A549 (cell line): ENCODE data around the gene BRICD5. TPM values are rescaled to one million over a fixed set of nuclear protein-coding genes. Genes with fewer than 3 reads are reported as not detected.

ENCODE experiments used
- ATAC-seq, 2 experiments: fragments of 200-7000 bp in 1 of 2; fragments of >200 bp in 1 of 2; cut with Nextera tagmentation in 1 of 2; cut with Tn5 transposase in 1 of 2; 3 replicates each; pipeline versions ENCODE4 v1.8.0 to v1.9.1; 2018 to 2020; ENCODE audit warnings: mild to moderate bottlenecking in 1 of 2, moderate library complexity in 1 of 2
- CTCF ChIA-PET: fragments of 300-600 bp; sonication (Branson Sonifier 250); formaldehyde crosslinking; extraction: SDS; loops from one replicate; lab custom pipeline; 2021; ENCODE audit warnings: antibody characterized with exemption, inconsistent platforms; lab: Yijun Ruan, JAX
- POLR2A ChIA-PET: fragments of 350-600 bp; formaldehyde crosslinking; extraction: SDS; loops from one replicate; lab custom pipeline; 2021; ENCODE audit warnings: antibody characterized with exemption, inconsistent platforms; lab: Yijun Ruan, JAX
- DNase-seq, 2 experiments: peaks; one replicate each; pipeline versions ENCODE4 v3.0.0 to v3.0.0-alpha.2; 2011 to 2016; ENCODE audit warnings: low read depth in 1 of 2, low spot score in 1 of 2
- FAIRE-seq: peaks from 2 replicates; lab custom pipeline; 2011; peaks lifted over from hg19 to GRCh38; lab: Jason Lieb, UNC
- H3K27ac ChIP-seq, 2 experiments: fragments of >200 bp; sonication (Bioruptor Twin); formaldehyde crosslinking; 3 replicates each; pipeline ENCODE4 v1.5.1; 2016 to 2017
- H3K4me1 ChIP-seq: fragments of >200 bp; sonication (Bioruptor Twin); formaldehyde crosslinking; 3 replicates; pipeline ENCODE4 v1.6.1; 2016
- H3K4me2 ChIP-seq: fragments of >200 bp; sonication (Bioruptor Twin); formaldehyde crosslinking; 3 replicates; pipeline ENCODE4 v1.6.1; 2016
- H3K4me3 ChIP-seq: fragments of >200 bp; sonication (Bioruptor Twin); formaldehyde crosslinking; 3 replicates; pipeline ENCODE4 v1.5.1; 2016
- H3K9me3 ChIP-seq: fragments of >200 bp; sonication (Bioruptor Twin); formaldehyde crosslinking; 3 replicates; pipeline ENCODE4 v1.6.1; 2016
- BHLHE40 ChIP-seq: IDR thresholded peaks from 2 replicates; pipeline ENCODE4 v1.6.1; 2012; ENCODE audit warnings: low read depth, low read length, inconsistent platforms
- CBX2 ChIP-seq: fragments of 200-600 bp; sonication (generic); IDR thresholded peaks from 2 replicates; pipeline ENCODE4 v1.6.1; 2016; ENCODE audit warnings: low read depth, mild to moderate bottlenecking, borderline replicate concordance
- CBX8 ChIP-seq: fragments of 200-600 bp; sonication (generic); IDR thresholded peaks from 2 replicates; pipeline ENCODE4 v1.6.1; 2016
- CEBPB ChIP-seq, 2 experiments: fragments of >200 bp in 1 of 2; sonication (Bioruptor Twin) in 1 of 2; formaldehyde crosslinking in 1 of 2; IDR thresholded peaks; 2 replicates each; pipeline ENCODE4 v1.6.1; 2012 to 2016
- EHF ChIP-seq: fragments of 250-450 bp; sonication (Bioruptor Pico); IDR thresholded peaks from 2 replicates; pipeline ENCODE4 v1.5.0; 2020; ENCODE audit warnings: mild to moderate bottlenecking
- ESRRA ChIP-seq: fragments of 150-350 bp; IDR thresholded peaks from 2 replicates; pipeline ENCODE4 v1.6.1; 2014; ENCODE audit warnings: mild to moderate bottlenecking, low read length, borderline replicate concordance
- HEYL ChIP-seq: fragments of 250-450 bp; sonication (Bioruptor Pico); IDR thresholded peaks from 2 replicates; pipeline ENCODE4 v1.8.0; 2021; ENCODE audit warnings: mild to moderate bottlenecking, moderate library complexity
- KDM5A ChIP-seq: fragments of 200-600 bp; sonication (generic); IDR thresholded peaks from 2 replicates; pipeline ENCODE4 v1.6.1; 2016; ENCODE audit warnings: antibody characterized with exemption, mild to moderate bottlenecking
- MYC ChIP-seq: IDR thresholded peaks from 2 replicates; pipeline ENCODE4 v1.6.1; 2012; ENCODE audit warnings: mild to moderate bottlenecking, inconsistent platforms, low read length, improper control_type of control experiment, borderline replicate concordance
- NR3C1 ChIP-seq: fragments of >200 bp; sonication (Bioruptor Twin); formaldehyde crosslinking; IDR thresholded peaks from 3 replicates; pipeline ENCODE4 v1.6.1; 2017
- POLR2A ChIP-seq: IDR thresholded peaks from 2 replicates; pipeline ENCODE4 v1.6.1; 2012; ENCODE audit warnings: mild to moderate bottlenecking, low read length
- RAD21 ChIP-seq, 2 experiments: fragments of >200 bp in 1 of 2; sonication (Bioruptor Twin) in 1 of 2; formaldehyde crosslinking in 1 of 2; IDR thresholded peaks in 1 of 2; conservative IDR thresholded peaks in 1 of 2; 2 replicates in 1 of 2; 3 replicates in 1 of 2; pipeline ENCODE4 v1.6.1; 2012 to 2018; ENCODE audit warnings: inconsistent platforms in 1 of 2
- RARB ChIP-seq: fragments of 250-450 bp; sonication (Bioruptor Pico); IDR thresholded peaks from 2 replicates; pipeline ENCODE4 v1.8.0; 2021; ENCODE audit warnings: mild to moderate bottlenecking, moderate library complexity
- RCOR1 ChIP-seq: fragments of 150-350 bp; IDR thresholded peaks from 2 replicates; pipeline ENCODE4 v1.6.1; 2014; ENCODE audit warnings: antibody characterized with exemption, low read length, low read depth
- SREBF2 ChIP-seq: fragments of 450-650 bp; IDR thresholded peaks from 2 replicates; pipeline ENCODE4 v1.6.1; 2014; ENCODE audit warnings: mild to moderate bottlenecking, moderate library complexity
- ZC3H11A ChIP-seq: fragments of 450-650 bp; IDR thresholded peaks from 2 replicates; pipeline ENCODE4 v1.6.1; 2014; ENCODE audit warnings: antibody characterized with exemption, mild to moderate bottlenecking
- ZNF302 ChIP-seq: fragments of 250-450 bp; sonication (Bioruptor Pico); IDR thresholded peaks from 2 replicates; pipeline ENCODE4 v1.9.0; 2021; ENCODE audit warnings: inconsistent platforms, mild to moderate bottlenecking, moderate library complexity
- WGBS: methylation state at CpG from one replicate; pipeline ENCODE4 v1.1.6; 2017; ENCODE audit errors: missing lambda C conversion rate; 5-methylcytosine and 5-hydroxymethylcytosine counted together
- polyA plus RNA-seq, 4 experiments: library from polyadenylated mRNA; depleted of rRNA in 3 of 4; stranded (reverse); fragments of >200 nt; fragmentation: RNase III in 1 of 4; extraction: RNeasy Plus Mini Kit Qiagen cat#74134 plus additional on column Dnase treatment in 1 of 4; gene quantifications; 2 replicates in 3 of 4; 3 replicates in 1 of 4; pipeline ENCODE4 v1.2.3, GENCODE V29; 2011 to 2017
- TF ChIP-seq, protein P1 (sequence below): IDR thresholded peaks from 2 replicates; pipeline ENCODE4 v1.6.1; 2012
- TF ChIP-seq, protein P2 (sequence below): fragments of 250-450 bp; sonication (Bioruptor Pico); IDR thresholded peaks from 2 replicates; pipeline ENCODE4 v1.5.0; 2021; ENCODE audit warnings: mild to moderate bottlenecking, moderate library complexity, borderline replicate concordance

The BRICD5 gene
- polyA plus RNA-seq, 2 of the 4 experiments (the other 2 are of a cell fraction), result 2.0 to 9.1 TPM

DNA sequence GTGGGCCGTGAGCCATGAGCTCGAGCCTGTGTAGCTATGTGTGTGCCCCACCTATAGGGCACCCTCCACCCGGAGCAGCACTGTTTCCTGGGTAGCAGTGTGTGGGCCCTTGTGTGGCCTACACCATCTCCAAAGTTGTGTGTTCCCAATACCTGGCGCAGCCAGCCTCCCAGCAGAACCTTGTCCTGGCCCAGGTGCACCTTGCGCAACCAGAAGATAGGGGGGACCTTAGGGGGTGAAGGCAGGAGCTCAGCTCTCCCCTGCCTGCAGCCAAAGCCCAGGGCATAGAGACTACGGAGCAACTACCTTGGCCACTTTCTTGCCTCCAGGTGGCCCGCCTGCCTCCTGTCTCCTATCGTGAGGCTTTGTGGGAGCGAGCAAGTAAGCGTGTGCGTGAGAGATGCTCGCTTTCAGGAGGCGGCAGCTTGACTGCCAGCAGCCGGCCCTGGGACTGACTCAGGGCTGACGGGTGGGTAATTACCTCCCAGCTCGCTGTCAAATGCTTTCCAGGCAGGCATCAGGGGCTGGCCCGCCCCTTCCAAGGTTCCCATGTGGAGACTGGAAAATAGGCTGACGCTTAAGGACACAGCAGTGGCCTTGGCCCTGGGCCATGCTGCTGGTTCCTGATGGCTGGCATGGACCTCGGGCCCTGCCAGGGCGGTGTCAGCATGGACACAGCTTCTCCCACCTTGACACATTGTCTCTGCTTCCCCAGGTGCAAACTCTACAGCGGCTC is 36.1 kb downstream of the BRICD5 start:
- H3K4me3 ChIP-seq, result no peak overlapping the region
- no peaks in the 10 kb centered on the region for H3K4me1 ChIP-seq
- CTCF ChIA-PET, result interaction anchor here (2.7 kb wide), 1 partner anchor 20 kb away, joined by 11 read pairs; no protein-coding TSS in a partner anchor
- H3K9me3 ChIP-seq, result no peaks in the 10 kb centered on the region
- no peak overlapping the region for H3K27ac ChIP-seq
- WGBS, result 89% methylated on average over 17 of the region's 21 CpGs
- FAIRE-seq (no peak), ATAC-seq (no peak), DNase-seq (no peak)
- H3K4me2 ChIP-seq, result no peak overlapping the region
- TF ChIP-seq CEBPB (IDR thresholded peaks at IDR 0.05), result peak in 1 of 2 experiments; percentile 68; a peak in 1 of 4 replicates
- TF ChIP-seq SREBF2, result no peak
- TF ChIP-seq RARB (CRISPR knock-in tag), result no peak
- TF ChIP-seq HEYL (CRISPR knock-in tag), result no peak
- TF ChIP-seq EHF (CRISPR knock-in tag), result no peak
- POLR2A ChIA-PET, result interaction anchor here (0.7 kb wide), 1 partner anchor 616 kb away, joined by 3 read pairs; no protein-coding TSS in a partner anchor

DNA sequence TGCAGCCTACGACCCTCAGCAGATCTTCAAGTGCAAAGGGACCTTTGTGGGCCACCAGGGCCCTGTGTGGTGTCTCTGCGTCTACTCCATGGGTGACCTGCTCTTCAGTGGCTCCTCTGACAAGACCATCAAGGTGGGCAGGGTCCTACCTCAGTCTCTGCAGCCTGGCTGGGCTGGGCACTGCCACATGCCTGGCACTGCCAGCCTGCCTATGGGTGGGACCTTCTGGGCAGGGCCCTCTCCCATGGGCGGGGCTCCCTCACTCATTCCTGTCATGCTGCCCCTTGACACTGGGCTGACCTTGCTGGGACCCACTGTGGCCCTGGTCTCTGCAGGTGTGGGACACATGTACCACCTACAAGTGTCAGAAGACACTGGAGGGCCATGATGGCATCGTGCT is 36.7 kb downstream of the BRICD5 start:
- FAIRE-seq (no peak), ATAC-seq (no peak), DNase-seq (no peak)
- WGBS, result 90% methylated on average over 2 of the region's 4 CpGs
- Histone ChIP-seq H3K4me2 (no peak overlapping the region), H3K27ac (no peak overlapping the region), H3K4me3 (no peak overlapping the region), H3K4me1 (no peaks in the 10 kb centered on the region), H3K9me3 (no peaks in the 10 kb centered on the region)
- ChIA-PET CTCF (interaction anchor here (2.7 kb wide), 1 partner anchor 21 kb away, joined by 11 read pairs; no protein-coding TSS in a partner anchor), POLR2A (interaction anchor here (2.8 kb wide), 1 partner anchor 19 kb away, joined by 16 read pairs; the partner anchor contains the start of gene TRAF7)
- TF ChIP-seq RARB (CRISPR knock-in tag) (no peak), ZC3H11A (no peak), MYC (no peak), CBX2 (no peak), SREBF2 (no peak), EHF (CRISPR knock-in tag) (no peak), ESRRA (no peak), NR3C1 (no peak), KDM5A (no peak), BHLHE40 (no peak)
- TF ChIP-seq, protein P1, sequence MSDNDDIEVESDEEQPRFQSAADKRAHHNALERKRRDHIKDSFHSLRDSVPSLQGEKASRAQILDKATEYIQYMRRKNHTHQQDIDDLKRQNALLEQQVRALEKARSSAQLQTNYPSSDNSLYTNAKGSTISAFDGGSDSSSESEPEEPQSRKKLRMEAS, result no peak
- TF ChIP-seq, protein P2, sequence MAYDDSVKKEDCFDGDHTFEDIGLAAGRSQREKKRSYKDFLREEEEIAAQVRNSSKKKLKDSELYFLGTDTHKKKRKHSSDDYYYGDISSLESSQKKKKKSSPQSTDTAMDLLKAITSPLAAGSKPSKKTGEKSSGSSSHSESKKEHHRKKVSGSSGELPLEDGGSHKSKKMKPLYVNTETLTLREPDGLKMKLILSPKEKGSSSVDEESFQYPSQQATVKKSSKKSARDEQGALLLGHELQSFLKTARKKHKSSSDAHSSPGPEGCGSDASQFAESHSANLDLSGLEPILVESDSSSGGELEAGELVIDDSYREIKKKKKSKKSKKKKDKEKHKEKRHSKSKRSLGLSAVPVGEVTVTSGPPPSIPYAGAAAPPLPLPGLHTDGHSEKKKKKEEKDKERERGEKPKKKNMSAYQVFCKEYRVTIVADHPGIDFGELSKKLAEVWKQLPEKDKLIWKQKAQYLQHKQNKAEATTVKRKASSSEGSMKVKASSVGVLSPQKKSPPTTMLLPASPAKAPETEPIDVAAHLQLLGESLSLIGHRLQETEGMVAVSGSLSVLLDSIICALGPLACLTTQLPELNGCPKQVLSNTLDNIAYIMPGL (CRISPR knock-in tag), result no peak

DNA sequence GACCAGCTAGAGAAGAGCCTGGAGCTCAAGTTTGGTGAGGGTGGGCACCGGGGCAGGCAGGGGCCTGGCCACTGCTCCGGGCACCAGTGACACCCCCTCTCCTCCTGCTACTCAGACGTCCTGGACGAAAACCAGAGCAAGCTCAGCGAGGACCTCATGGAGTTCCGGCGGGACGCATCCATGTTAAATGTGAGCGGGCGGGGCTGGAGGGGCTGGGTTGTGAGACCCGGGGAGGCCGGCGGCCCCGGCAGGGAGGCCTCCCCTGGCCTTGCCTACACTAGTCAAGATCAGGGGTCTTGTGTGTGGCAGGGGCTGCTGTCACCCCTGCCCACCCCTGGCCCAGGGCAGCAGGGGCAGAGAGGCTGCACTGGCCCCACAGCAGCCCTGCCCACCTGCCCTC is 37.3 kb downstream of the BRICD5 start:
- no peaks in the 10 kb centered on the region for H3K4me1 ChIP-seq
- DNase-seq (no peak), FAIRE-seq (no peak), ATAC-seq (no peak)
- no peak for TF ChIP-seq BHLHE40
- no peak for TF ChIP-seq ZNF302 (CRISPR knock-in tag)
- TF ChIP-seq RAD21 (conservative IDR thresholded peaks at IDR 0.05 in 1 of 2, IDR thresholded peaks at IDR 0.05 in 1 of 2), result no peak
- TF ChIP-seq CBX8, result no peak
- no peak for TF ChIP-seq POLR2A
- TF ChIP-seq RCOR1, result no peak
- TF ChIP-seq EHF (CRISPR knock-in tag), result no peak
- TF ChIP-seq CEBPB (IDR thresholded peaks at IDR 0.05), result no peak
- H3K4me2 ChIP-seq, result no peak overlapping the region
- 95% methylated on average over 14 of the region's 14 CpGs for WGBS
- H3K9me3 ChIP-seq, result no peaks in the 10 kb centered on the region
- POLR2A ChIA-PET, result interaction anchor here (2.8 kb wide), 1 partner anchor 18 kb away, joined by 16 read pairs; the partner anchor contains the start of gene TRAF7
- no peak overlapping the region for H3K4me3 ChIP-seq
- H3K27ac ChIP-seq, result no peak overlapping the region
- CTCF ChIA-PET, result interaction anchor here (0.7 to 2.7 kb wide), 2 partner anchors 22 to 126 kb away, joined by 3 to 11 read pairs; partner anchors contain the start of genes NTHL1 and TSC2
